Ramos (cell line): ENCODE data around the gene SMARCD3.

Experiments used
- in situ Hi-C: fragments of 300-500 bp; cut with MboI; formaldehyde crosslinking; loops from one replicate; pipeline ENCODE4 v1.14.3; 2022; ENCODE audit warnings: low sequenced_read_pairs; ENCODE audit not compliant: unreplicated experiment

Gene SMARCD3

DNA sequence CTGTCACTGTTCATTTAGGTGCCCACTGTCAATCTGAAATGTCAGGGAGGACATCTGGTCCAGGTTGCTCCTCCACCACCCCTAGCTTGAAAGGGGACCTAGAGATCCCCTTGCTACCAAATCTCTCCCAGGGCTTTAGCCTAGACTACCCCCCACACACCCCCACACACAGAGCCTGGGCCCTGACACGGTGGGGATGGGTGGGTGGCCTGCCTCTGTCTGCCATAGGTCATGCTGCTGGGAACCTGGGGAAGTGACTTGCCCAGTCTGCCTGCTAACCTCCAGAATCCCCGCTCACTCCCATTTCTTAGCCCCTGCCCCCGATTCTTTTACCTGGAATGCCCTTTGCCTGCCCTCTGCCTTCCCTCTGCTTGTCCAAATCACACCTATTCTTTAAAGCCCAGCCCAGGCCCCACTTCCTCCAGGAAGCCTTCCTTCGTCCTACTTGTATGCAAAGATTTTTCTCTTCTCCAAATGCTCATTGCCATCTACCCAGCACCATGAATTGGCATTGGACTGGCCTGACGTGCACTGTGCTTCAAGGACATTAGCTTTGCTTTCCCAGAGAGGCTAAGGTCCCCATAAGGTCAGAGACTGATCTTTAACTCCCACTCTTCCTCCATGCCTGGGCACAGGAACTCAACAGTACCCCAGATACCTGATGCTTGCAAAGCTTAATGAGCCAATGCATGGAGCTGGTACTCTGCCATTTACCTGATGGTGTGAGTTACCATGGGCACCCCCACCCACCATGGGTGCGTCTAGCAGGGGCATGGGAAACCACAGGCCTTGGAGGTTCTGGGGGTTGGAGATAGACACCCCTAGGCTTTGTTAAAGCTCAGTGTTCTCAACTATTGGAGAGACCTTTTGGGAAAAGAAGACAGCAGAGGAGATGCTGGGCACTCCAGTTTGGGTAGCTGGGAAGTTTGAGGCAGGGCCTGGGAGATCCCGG lies 2.0 kb upstream of the SMARCD3 start:
- in situ Hi-C loops, result no loop called here

DNA sequence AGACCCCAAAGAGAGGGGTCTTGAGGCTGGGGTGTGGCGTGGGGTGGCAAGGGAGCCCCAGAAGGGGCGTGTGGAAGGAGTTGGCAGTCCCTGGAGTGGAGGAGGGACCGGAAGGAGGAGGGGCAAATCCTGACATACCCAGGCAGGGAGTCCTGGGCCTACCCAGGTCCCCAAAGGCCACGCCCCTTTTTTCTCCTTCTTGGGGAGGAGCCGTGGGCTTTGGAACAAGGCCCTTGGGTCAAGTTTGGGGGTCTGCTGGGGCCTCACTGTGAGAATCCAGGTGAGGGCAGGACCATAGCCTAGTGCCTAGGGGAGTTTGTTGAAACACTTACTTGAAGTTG lies 1.2 kb upstream of the SMARCD3 start:
- in situ Hi-C loops, result no loop called here

DNA sequence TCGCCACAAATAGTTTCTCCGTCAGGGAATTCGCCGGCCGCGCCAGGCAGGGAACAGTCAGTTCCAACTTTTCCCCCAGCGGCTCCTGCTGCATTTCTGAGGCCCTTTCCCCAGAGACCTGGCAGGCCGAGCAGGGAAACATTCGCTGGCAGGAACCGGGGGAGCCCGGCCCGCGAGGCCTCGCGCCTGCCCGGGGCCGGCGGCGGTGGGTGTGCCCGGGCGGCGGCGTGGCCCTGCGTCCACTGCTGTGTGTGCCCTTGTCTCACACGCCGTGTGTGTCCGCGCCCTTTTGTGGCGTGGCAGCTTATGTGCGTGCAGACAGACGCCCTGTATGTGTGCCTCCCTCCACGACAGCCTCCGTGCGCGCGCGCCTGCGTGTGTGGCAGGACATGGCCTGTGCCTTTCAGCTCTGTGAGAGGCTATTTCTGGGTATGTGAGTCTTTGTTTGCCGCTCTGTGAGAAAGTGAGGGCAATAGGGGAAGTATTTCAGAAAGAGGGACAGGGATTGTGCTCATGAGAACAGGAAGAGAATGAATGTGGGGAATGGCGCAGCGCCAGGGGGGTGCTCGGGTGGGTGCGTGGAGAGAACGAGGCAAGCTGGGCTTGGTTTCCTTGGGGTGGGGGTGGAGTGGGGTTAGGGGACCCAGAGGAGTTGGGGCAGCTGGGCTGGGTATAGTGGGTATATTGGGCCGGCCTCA lies 689 bp upstream of the SMARCD3 start:
- in situ Hi-C loops, result no loop called here

DNA sequence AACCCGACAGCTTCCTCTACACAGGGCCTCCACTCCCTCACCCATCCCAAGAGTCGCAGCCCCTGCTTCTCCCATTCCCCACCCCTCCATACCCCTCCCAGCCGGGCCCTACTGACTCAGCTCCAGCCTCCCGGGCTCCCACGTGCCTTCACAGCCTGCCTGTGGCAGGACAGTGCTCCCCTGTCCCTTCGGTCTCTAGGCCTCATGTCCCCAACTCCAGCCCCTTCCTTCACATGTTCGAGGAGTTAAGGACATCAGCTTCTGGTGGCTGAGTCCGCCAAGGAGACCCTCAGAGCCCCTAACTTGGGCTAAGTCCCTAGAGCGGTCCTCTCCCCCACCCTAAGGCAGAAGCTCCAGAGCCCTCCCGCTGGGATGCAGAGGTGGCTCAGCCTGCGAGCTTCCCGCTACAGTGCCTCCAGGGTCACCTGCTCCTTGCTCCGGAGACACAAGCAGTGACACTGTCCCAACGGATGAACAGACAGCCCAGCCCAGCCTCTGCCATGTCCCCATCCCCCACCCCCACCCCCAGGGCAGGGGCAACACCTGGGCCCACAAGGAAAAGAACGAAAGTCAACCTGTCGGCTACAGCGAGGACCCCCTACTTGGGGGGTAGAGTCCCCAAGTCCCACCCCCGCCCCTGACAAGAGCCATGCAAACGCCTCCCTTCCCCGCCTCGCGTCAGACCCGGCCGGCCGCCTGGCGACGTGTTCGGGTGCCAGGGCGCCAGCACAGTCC lies 716 bp downstream of the SMARCD3 start:
- in situ Hi-C loops, result no loop called here

DNA sequence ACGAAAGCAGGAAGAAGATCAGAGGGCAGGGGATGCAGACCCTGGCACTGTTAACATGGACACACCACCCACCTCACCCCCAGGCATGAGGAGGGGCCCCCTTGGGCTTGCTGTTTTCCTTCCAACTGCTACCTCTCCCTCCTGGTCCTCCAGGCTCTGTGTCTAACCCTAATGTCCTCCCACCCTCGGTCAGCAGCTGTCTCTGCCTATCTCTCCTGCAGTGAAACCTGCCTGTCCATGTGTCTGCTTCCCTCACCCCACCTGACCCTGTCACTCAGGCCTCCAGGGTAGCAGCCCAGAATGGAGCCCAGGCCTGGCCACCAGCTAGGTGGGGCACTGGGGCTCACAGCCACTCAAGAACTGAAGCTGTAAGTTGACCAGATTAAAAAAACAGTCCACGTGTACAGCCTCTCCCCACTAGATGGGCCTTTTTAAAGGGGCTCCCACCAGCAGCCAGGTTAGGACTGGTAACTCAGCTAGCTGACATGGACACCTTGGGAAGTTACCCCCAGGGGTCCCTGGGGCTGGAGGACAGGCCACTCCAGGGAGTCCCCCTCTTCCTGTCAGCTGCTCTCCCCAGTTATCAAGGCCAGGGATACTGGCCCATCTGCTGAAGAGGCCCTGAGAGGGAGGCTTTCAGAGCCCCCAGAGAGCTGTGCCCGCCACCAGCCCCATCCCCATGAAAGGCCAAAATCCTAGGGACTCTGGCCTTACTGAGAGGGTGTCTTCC lies 1.5 kb downstream of the SMARCD3 start:
- in situ Hi-C loops, result no loop called here

DNA sequence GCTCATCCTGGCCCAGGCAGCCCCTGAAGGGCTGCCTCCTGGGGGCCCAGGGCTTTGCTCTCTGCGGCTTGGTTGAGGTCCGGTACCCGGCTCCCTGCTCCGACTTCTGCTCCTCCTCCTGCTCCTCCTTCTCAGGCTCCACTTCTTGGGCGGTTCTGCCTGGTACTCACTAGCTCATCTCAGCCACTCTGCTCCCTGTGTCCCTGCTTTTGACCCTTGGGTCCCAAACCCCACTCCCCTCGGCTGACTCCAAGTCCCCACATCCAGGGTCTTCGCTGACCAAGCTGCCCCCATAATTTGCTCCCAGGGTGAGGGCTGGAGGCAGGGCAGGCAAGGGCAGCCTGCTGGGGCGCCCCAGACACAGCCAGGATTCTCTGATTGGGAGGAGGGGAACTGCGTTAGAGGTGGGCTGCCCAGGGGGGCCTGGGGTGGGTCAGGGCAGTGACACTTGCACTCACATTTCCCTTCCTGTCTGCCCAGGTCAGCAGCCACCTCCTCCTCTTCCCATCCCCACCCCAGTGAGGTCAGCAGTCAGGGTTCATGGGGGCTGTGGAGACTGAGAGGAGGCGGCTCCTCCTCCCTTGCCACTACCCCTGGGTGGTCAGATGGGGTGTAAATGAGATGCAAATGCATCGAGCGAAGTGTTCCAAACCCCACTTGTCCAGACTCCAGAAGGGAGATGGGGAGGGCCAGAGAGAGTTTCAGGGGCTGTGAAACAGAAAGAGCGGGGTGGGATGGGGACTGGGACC lies 2.2 kb downstream of the SMARCD3 start:
- in situ Hi-C loops, result no loop called here

DNA sequence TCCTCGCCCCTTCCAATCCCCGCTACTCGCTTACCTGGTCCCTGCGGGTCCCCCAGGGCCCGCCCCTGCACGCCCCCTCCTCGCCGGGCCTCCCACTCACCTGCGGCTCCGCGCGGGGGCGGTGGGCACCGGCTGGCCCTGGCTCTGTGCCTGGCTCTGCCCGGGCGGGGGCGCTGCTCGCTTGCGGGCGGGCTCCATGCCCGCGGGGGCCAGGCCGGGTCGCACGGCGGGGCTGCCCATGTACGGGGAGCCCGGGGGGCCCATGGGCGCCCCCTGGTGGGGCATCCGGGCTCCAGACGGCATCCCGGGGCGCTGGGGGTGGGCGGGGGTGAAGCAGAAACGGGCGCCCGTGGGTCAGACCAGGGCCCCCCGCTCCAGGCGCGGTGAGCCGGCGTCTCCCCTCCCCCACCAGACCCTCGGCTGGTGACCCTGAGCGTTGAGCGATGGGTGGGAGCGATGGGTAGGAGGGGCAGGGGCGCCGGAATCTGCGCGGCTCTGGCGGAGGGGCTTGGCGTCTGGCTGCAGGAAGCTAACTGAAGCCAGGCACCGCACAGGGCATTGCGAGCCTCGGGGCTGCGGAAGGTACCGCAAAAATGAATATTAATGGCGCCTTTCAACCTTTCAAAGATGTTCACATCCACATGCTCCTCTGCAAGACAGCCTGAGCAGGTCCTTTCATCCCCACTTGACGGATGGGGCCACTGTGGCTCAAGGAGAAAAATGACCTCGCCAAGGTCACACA lies 3.0 kb downstream of the SMARCD3 start:
- in situ Hi-C loops, result no loop called here

DNA sequence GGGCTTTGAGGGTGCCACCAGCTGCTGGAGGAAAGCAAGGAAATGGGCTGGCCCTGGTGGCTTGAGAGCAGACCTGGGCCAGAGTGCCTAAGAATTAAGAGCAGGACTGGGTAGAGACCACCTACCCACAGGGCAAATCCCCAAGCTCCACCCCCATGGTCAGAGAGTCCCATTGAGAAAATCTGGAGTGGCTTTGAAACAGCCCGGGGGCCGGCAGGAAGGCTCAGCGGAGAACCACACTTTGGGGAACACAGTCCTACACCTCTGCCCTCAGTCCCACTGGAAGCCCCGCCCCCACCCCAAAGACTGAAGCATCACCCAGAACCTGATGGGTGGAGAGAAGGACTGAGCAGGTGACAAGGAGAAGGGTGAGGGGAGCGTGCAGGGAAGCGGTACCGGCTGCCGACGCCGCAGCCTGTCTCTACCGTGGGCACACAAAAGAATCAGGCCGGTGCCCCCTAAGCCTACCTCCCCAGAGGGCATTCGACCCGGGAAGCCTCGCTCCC lies 3.6 kb downstream of the SMARCD3 start:
- in situ Hi-C loops, result no loop called here

DNA sequence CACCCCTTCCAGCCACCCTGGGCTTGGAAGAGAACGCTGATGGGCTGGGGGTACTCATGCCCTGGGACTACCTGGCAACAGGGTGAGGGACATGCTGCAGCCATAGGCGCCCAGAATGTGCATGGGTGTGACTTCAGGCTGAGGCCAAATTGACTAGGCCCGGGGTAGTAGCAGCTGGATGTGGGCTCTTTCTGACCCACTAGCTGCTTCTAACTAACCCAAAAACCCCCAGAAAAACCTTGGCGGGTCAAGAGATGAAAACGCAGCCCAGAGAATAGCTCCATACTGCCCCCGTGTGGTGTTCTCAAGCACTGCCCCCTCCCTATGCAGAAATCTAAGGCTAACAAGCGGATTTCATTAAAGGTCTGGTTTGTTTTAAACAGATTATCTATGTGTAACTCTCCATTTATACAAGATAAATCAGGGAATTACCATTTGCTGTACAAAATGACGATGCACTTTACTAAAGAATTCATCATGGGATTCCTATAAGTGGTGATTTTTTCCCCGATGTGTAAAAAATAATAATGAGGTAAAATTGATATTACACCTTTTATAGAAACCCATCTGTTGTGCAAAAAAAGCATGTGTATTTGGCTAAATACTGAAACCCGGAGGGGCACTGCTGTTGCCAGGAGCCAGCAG lies 4.2 kb downstream of the SMARCD3 start:
- in situ Hi-C loops, result no loop called here

DNA sequence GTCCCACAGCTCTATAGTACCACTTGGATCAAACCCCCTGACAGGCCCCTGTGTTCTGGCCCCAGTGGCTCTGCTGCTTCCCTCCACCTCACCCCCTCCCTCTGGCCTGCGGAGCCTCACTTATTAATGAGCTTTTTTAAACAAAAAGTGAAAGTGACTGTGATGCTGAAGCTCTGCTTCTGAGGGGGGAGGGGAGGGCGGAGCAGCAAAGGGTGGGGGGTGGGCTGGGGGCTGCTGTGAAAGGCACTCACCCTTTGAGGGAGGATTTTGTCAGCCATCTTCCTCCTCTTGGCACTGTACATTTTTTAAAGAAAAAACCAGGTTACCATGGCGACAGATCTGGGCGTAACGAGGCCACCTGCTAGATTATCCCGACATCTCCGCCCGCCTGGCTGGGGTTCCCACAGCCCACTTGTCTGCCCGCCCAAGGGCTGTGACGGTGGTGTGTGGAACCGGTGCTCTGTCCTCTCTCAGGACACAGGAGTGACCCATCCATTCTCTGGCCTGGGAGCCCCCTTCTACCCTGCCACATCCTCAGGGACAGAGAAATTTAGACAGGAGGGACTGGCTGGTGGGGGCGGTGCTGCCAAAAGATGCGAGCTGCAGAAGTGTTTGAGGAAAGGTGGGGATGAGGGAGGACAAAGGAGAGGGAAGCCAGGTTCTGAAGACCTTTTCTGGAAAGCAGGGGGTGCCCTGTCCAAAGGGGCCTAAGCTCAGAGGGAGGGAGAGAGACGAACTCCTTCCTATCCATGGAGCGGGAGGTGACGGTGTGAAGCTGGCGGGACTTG lies 4.9 kb downstream of the SMARCD3 start:
- in situ Hi-C loops, result no loop called here

DNA sequence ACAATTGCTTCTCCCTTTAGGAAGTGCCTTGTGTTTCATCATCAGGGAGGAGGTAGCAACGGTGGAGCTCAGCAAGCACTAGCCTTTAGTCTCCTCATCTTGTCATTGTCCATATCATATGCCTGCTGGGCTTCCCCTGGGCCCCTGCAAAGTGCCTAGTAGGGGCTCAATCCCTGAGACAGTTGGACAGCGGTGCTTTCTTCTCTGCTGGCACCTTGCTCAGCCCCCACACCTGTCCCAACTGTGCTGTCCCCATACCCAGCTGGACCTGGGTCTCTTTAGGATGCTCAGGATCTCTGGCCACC lies 5.5 kb downstream of the SMARCD3 start:
- in situ Hi-C loops, result no loop called here

DNA sequence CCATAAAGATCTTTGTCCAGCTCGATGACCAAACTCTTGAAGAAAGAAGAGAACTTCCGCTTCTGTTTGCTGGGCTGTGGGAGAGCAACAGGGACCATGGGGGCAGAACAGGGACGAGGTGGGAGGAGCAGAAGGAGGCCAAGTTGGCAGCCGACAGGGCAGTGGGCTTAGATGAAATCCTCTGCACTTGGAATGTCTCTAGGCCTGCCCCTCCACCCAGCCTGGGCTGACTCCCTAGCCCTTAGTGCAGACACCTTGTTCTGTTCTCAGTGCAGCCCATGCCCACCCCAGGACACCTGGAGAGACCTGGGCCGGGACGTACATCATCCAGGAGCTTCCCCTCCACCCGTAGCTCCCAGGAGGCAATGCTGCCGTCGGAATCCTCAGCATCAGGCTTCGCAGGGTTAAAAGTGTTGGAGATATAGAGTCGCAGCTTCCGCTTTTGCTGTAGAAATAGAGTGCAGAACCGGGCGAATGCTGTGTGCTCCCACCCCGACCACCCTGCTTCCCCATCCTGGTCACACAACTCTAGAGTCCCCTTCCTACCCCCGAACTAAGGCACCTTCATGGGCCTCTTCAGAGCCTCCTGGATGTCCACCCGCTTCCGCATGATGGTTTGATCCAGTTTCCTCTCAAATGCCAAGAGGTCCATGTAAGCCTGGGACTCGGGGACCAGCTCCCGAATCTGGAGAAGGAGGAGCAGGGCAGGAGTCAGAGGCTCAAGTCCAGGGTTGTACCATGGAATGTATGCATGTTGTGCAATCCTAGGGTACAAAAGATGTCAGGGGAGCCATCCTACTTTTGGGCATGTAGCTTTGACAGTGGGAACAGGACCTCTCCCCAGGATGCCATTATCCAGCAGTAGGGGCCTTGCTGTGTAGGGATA lies 6.1 kb downstream of the SMARCD3 start:
- in situ Hi-C loops, result no loop called here

DNA sequence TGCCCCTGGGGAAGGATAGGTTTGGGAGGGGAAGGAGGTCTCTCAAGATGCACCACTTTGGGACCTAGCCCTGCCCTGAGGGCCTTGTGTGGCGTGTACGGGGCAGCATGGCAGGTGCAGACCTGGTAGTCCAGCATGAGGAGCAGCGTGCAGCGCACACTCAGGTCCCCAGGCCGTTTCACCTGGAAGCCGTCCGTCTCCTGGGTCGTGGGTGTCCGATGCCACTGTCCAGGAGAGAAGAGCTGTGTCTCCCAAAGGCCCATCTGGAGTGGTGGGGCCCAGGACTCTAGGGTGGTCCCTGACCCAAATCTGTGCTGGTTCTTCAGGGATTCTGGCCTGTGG lies 6.8 kb downstream of the SMARCD3 start:
- in situ Hi-C loops, result no loop called here

DNA sequence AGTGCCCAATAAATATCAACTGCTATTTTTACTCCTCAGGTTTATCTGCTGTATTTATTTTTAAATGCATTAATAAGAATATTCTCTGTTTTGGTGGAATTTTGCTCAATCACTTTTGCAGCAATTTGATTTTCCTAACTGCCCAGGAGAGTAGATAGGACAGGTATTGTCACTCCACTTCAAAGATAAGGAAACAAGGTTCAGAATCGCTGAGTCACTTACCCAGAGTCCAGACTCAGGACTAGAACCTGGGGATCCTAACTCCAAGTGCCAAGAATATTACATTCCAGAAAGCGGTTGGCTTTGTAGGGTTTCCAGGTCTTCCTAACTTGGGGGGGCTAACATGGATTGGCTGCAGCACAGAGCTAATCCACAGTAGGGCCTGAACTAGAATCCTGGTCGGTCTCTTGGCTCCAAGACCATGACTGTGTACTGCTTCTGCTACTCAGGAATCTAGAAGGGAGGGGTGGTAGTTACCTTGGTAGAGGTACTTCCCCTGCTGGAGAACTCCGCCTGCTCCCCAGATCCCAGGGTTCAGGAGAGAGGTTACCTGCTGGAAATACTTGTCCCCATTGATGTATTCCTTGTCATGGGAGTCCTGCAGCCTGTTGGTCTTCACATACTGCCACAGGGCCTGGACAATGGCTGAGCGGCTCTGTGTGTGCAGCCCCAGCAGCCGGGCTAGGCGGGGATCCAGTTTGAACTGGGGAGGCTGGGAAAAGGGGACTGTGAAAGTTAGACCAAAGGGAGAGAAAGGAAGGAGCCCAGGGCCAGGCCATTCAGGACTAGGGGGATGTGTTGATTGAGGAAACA lies 7.3 kb downstream of the SMARCD3 start:
- in situ Hi-C loops, result no loop called here

DNA sequence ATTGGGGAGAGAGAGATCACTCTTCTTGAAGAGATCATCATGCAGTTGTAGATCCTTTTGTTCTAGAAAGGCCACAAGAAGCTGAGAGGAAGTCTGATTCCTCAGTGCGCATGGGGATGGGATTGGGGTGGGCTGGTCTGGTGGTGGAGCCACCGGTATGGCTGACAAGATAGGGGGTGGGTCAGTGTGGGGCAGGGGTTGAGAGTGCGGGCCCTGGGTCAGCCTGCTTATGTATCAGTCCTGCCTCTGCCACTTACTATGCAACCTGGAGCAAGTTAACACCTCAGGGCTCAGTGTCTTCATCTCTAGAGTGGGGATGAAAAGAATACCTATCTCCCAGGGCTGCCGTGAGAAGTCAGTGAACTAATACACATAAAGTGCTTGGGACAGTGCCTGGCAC lies 8.0 kb downstream of the SMARCD3 start:
- in situ Hi-C loops, result no loop called here

DNA sequence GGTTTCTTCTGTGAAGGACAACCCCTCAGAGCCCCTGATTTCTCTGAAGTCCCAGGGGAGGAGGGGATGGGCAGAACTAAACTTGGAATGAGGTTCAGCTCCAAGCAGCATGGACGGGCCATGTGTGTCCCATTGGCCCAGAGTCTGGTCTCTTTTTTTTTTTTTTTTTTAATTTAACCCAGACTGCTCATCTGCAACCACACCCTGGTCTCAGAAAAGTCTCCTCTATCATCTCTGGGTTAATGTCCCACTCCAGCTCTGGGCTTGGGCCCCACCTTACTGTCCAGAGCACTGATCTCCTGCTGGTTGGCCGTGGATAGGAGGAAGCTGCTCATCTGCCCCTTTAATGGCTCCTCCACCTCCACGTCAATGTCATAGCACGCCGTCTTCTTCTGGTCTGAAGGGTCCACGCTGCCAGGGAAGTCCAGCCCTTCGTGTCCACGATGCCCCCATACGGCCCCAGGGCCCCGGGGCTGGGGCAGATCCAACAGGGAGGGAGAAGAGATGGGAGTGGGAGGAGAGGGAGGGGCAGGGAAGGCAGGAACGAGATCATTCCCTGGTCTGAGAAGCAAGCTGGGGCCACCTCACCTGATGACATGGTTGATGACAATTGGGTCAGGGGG lies 8.5 kb downstream of the SMARCD3 start:
- in situ Hi-C loops, result no loop called here
